ENCODE results near the gene PDE4C. TPM values are rescaled to one million over a fixed set of nuclear protein-coding genes. Genes with fewer than 3 reads are reported as not detected.

PDE4C gene
- total and polyA plus RNA-seq, 9 of the 15 experiments (the other 6 are each of a cell fraction or from before 2014, with no cell fraction given) = 0.04 to 0.91 (median 0.20) TPM; not detected in 1

DNA sequence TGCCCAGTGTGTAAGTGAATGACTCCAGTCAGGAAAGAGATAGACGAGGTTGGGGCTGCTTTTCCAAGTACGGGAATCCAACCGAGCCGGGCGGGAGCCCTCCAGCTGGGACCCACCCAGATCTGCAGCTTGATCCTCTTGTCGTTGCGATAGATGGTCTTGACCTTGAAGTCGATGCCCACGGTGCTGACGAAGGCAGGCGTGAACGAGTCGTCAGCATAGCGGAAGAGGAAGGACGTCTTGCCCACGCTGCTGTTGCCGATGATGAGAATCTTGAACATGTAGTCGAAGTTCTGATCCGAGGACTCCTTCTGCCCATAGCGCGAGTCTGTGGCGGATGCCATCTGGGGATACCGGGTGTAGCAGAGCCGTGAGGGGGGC is 23.9 kb downstream of the PDE4C start:
- intact Hi-C loops (cut with micrococcal nuclease) = loop anchor here (5.0 kb wide), 1 partner anchor 215 kb away; the partner anchor contains the start of gene SSBP4
- Histone ChIP-seq H3K27ac (ENCODE audit: extremely low read depth, low read depth, low read length) (no peak overlapping the region), H3K4me1 (replicated peaks in 1 of 2; ENCODE audit: control insufficient read depth in 2 of 2, insufficient read depth in 2 of 2, low read length in 2 of 2) (peaks cover 12 to 43% of the 10 kb centered on the region in 2 experiments; a peak in 4 of 5 replicates), H3K79me2 (ENCODE audit: control insufficient read depth, insufficient read depth, low read length) (peaks cover 25% of the 10 kb centered on the region), H3K4me3 (no peak overlapping the region), H3K36me3 (ENCODE audit: control insufficient read depth, insufficient read depth, low read length) (peaks cover 43% of the 10 kb centered on the region; the same call in 1 of the 3 replicates), H3K4me2 (ENCODE audit: insufficient read depth, low read length) (peak overlapping the region; percentile 97; the same call in 1 of the 2 replicates), H3K9me1 (ENCODE audit: control insufficient read depth, insufficient read depth, low read length) (no peaks in the 10 kb centered on the region), H3K9me3 (replicated peaks; ENCODE audit: control insufficient read depth, insufficient read depth, low read depth, low read length) (no peaks in the 10 kb centered on the region), H3K9ac (ENCODE audit: insufficient read depth in 1 of 2, low read depth in 2 of 2, low read length in 2 of 2) (peak overlapping the region in 1 of 2 experiments; percentile 72; a peak in 2 of 4 replicates), H3K27me3 (ENCODE audit: control insufficient read depth in 2 of 2, insufficient read depth in 2 of 2, low read length in 2 of 2) (no peaks in the 10 kb centered on the region), H2AFZ (ENCODE audit: low read depth, low read length) (no peak overlapping the region), H4K20me1 (replicated peaks; ENCODE audit: control insufficient read depth, insufficient read depth, low read length) (no peaks in the 10 kb centered on the region; the same call in 1 of the 2 replicates)
- no peak for DNase-seq (ENCODE audit: extremely low read depth in 1 of 4, low spot score in 3 of 4)
- ATAC-seq = no peak
- CTCF ChIA-PET (ENCODE audit: low intra/inter-chr PET ratio) = interaction anchor here (0.6 to 0.8 kb wide), 2 partner anchors 31 to 49 kb away, joined by 3 to 6 read pairs; no protein-coding TSS in a partner anchor
- FAIRE-seq = no peak
- in situ Hi-C loops (cut with MboI) = no loop called here
- BruUV-seq (replicated peaks) = no TSS peak
- WGBS (ENCODE audit: insufficient coverage, low coverage, missing lambda C conversion rate) = 76% methylated on average over 9 of the region's 24 CpGs
- POLR2A ChIA-PET = no interaction called here
- TF ChIP-seq, protein P1, sequence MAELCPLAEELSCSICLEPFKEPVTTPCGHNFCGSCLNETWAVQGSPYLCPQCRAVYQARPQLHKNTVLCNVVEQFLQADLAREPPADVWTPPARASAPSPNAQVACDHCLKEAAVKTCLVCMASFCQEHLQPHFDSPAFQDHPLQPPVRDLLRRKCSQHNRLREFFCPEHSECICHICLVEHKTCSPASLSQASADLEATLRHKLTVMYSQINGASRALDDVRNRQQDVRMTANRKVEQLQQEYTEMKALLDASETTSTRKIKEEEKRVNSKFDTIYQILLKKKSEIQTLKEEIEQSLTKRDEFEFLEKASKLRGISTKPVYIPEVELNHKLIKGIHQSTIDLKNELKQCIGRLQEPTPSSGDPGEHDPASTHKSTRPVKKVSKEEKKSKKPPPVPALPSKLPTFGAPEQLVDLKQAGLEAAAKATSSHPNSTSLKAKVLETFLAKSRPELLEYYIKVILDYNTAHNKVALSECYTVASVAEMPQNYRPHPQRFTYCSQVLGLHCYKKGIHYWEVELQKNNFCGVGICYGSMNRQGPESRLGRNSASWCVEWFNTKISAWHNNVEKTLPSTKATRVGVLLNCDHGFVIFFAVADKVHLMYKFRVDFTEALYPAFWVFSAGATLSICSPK (IDR thresholded peaks at IDR 0.05; ENCODE audit: borderline replicate concordance) = no peak
- no peak for TF ChIP-seq PRMT5 (CRISPR knock-in tag; IDR thresholded peaks at IDR 0.05)
- TF ChIP-seq ZNF197 (CRISPR knock-in tag; IDR thresholded peaks at IDR 0.05; ENCODE audit: low read depth) = no peak
- TF ChIP-seq TFE3 (CRISPR knock-in tag; IDR thresholded peaks at IDR 0.05) = no peak
- TF ChIP-seq ZBTB49 (CRISPR knock-in tag; IDR thresholded peaks at IDR 0.05; ENCODE audit: borderline replicate concordance) = no peak
- no peak for TF ChIP-seq ZBED1 (IDR thresholded peaks at IDR 0.05)
